ENCODE measurements around the gene OGFOD3.

The OGFOD3 gene

DNA sequence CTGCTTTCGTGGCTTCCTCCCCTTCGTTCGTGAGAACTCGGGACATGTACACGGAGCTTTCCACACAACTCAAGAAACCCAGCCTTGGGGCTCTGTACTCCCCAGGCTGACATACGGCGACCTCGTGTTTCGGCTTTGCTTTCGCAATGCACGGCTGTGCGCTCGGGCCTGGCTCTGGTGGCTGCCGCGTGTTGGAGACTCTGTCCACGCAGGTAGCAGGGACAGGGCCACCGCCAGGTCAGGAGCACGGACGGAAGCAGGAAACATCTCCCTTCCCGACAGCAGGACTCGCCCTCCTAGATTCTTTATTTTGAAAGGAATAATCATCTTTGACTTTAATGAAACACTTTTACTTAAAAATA, 29.5 kb downstream of the OGFOD3 start:
- Histone ChIP-seq H3K27ac (ENCODE audit: low read length) (no peak overlapping the region), H3K27me3 (ENCODE audit: insufficient read depth, low read length) (no peaks in the 10 kb centered on the region), H3K9ac (ENCODE audit: low read depth, low read length) (no peak overlapping the region), H3K4me1 (ENCODE audit: insufficient read depth, low read length) (peaks cover 4% of the 10 kb centered on the region; the same call in 1 of the 2 replicates), H3K4me3 (ENCODE audit: low read length) (no peak overlapping the region), H3K36me3 (ENCODE audit: insufficient read depth, low read depth, low read length) (no peaks in the 10 kb centered on the region; the same call in none of the 2 replicates), H3K9me3 (ENCODE audit: insufficient read depth, low read depth, low read length) (no peaks in the 10 kb centered on the region)

DNA sequence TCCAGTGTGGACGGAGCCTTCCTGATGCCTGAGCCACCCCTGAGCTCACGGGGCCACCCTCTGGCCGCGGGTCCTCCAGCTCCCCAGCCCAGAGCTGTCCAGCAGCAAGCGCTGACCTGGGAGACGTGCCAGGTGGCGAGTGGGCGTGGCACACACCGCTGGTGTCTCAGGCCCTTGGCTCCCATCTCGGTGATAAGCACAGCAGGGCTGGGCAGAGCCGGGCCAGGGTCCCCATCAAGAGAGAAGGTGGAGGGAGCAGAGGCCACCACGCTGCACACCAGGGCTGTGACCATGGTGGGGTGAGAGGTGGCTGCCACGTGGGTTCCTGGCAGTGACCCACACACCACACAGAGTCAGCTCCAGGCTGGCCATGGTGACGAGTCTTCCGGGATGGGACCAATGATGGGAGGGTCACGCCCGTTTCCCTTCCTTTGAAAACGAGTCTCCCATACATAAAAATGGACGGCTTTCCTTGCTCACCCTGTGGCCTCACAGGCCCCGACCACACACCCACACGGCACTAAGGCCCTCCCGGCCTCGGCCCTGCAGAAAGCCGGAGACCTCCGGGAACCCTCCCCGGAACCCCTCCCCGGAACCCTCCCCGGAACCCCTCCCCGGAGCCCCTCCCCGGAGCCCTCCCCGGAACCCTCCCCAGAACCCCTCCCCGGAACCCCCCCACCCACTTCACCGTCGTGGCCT, 30.0 kb downstream of the OGFOD3 start:
- peaks cover 4% of the 10 kb centered on the region; the same call in 1 of the 2 replicates for H3K4me1 ChIP-seq (ENCODE audit: insufficient read depth, low read length)
- H3K9ac ChIP-seq (ENCODE audit: low read depth, low read length), result no peak overlapping the region
- no peaks in the 10 kb centered on the region; the same call in none of the 2 replicates for H3K36me3 ChIP-seq (ENCODE audit: insufficient read depth, low read depth, low read length)
- H3K27ac ChIP-seq (ENCODE audit: low read length), result no peak overlapping the region
- H3K27me3 ChIP-seq (ENCODE audit: insufficient read depth, low read length), result no peaks in the 10 kb centered on the region
- H3K4me3 ChIP-seq (ENCODE audit: low read length), result no peak overlapping the region
- H3K9me3 ChIP-seq (ENCODE audit: insufficient read depth, low read depth, low read length), result no peaks in the 10 kb centered on the region

DNA sequence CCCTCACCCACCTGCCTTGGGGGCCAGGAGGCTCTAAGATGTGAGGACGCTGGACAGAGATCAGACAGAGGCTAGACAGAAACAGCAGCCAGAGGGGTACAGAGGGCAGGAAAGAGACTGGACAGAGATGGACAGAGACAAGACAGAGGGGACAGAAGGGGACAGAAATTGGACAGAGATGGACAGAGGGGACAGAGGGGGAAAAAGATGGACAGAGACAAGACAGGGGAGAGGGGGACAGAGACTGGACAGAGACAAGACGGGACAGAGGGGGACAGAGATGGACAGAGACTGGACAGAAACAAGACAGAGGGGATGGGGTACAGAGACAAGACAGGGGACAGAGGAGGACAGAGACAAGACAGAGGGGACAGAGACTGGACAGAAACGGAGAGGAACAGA, 30.7 kb downstream of the OGFOD3 start:
- no peak overlapping the region for H3K27ac ChIP-seq (ENCODE audit: low read length)
- H3K4me3 ChIP-seq (ENCODE audit: low read length), result no peak overlapping the region
- peaks cover 4% of the 10 kb centered on the region; the same call in 1 of the 2 replicates for H3K4me1 ChIP-seq (ENCODE audit: insufficient read depth, low read length)
- H3K27me3 ChIP-seq (ENCODE audit: insufficient read depth, low read length), result no peaks in the 10 kb centered on the region
- no peaks in the 10 kb centered on the region for H3K9me3 ChIP-seq (ENCODE audit: insufficient read depth, low read depth, low read length)
- H3K36me3 ChIP-seq (ENCODE audit: insufficient read depth, low read depth, low read length), result no peaks in the 10 kb centered on the region
- H3K9ac ChIP-seq (ENCODE audit: low read depth, low read length), result no peak overlapping the region

GRCh38 chr17:82386881-82387704, 31.3 kb downstream of the OGFOD3 start:
- no peaks in the 10 kb centered on the region for H3K9me3 ChIP-seq (ENCODE audit: insufficient read depth, low read depth, low read length)
- no peak overlapping the region for H3K27ac ChIP-seq (ENCODE audit: low read length)
- no peak overlapping the region for H3K9ac ChIP-seq (ENCODE audit: low read depth, low read length)
- H3K4me1 ChIP-seq (ENCODE audit: insufficient read depth, low read length), result peaks cover 4% of the 10 kb centered on the region; the same call in 1 of the 2 replicates
- H3K4me3 ChIP-seq (ENCODE audit: low read length), result no peak overlapping the region
- H3K27me3 ChIP-seq (ENCODE audit: insufficient read depth, low read length), result no peaks in the 10 kb centered on the region
- no peaks in the 10 kb centered on the region for H3K36me3 ChIP-seq (ENCODE audit: insufficient read depth, low read depth, low read length)

DNA sequence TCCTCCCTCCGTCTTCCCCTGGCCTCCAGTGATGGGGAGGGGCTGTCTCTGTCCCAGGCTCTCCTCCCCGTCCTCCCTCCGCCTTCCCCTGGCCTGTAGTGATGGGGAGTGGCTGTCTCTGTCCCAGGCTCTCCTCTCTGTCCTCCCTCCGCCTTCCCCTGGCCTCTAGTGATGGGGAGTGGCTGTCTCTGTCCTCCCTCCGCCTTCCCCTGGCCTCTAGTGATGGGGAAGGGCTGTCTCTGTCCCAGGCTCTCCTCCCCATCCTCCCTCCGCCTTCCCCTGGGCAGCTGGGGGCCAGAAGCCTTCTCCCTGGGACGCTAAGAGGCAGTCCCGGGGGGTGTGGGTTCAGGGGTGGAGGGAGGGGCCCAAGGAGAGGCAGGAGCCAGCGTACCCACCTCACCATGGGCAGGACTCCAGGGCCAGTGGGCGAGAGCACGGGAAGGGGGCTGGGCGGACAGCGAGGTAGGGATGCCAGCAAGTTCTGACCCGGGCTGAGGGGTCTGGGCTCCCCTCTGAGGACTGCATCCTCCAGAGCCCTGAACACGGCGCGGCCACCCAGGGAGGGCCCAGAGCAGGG, 32.0 kb downstream of the OGFOD3 start:
- Histone ChIP-seq H3K27me3 (ENCODE audit: insufficient read depth, low read length) (no peaks in the 10 kb centered on the region), H3K4me1 (ENCODE audit: insufficient read depth, low read length) (peaks cover 4% of the 10 kb centered on the region; the same call in 1 of the 2 replicates), H3K9me3 (ENCODE audit: insufficient read depth, low read depth, low read length) (no peaks in the 10 kb centered on the region), H3K27ac (ENCODE audit: low read length) (no peak overlapping the region), H3K4me3 (ENCODE audit: low read length) (no peak overlapping the region), H3K36me3 (ENCODE audit: insufficient read depth, low read depth, low read length) (no peaks in the 10 kb centered on the region), H3K9ac (ENCODE audit: low read depth, low read length) (no peak overlapping the region)

- H3K9me3 ChIP-seq (ENCODE audit: insufficient read depth, low read depth, low read length), result no peaks in the 10 kb centered on the region
- no peaks in the 10 kb centered on the region for H3K27me3 ChIP-seq (ENCODE audit: insufficient read depth, low read length)
- H3K4me1 ChIP-seq (ENCODE audit: insufficient read depth, low read length), result peaks cover 4% of the 10 kb centered on the region; the same call in 1 of the 2 replicates
- no peak overlapping the region for H3K27ac ChIP-seq (ENCODE audit: low read length)
- H3K4me3 ChIP-seq (ENCODE audit: low read length), result no peak overlapping the region
- no peaks in the 10 kb centered on the region for H3K36me3 ChIP-seq (ENCODE audit: insufficient read depth, low read depth, low read length)
- no peak overlapping the region for H3K9ac ChIP-seq (ENCODE audit: low read depth, low read length)
Observed at GRCh38 chr17:82385559-82386254, 32.7 kb downstream of the OGFOD3 start.

DNA sequence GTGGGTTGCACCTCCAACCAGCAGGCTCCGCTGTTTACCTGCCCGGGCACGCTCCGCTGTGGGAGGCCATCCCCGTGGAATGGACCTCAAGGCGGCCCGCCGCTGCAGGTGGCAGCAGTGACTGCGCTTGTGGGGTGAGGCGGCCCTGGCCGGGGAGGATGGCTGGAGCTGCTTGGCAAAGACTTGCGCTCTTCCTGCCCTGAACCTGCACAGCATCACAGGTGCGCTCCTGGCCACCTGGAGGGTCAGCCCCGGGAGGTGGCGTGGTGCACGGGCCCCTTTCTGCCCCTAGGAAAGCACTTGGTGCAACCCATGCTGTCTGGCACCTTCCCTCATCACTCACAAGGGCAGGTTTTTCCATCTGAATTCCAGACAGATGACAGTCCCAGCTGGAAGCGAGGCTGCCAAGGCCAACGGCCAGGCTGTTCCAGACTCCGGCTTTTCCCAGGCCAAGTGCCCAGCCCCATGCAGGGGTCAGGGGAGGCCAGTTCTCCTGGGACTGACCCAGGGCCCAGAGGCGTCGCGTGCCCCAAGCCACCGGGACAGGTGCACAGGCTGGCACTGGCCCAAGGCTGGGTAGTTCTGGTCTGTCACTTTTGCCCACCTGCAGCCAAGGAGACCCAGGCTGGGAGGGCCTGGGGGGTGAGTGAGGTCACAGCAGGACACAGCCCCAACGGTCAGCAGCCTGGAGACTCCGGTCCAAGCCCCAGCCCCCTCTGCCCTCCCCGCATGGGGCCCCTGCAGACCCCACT, 33.5 kb downstream of the OGFOD3 start:
- no peaks in the 10 kb centered on the region for H3K9me3 ChIP-seq (ENCODE audit: insufficient read depth, low read depth, low read length)
- no peak overlapping the region for H3K27ac ChIP-seq (ENCODE audit: low read length)
- peaks cover 4% of the 10 kb centered on the region; the same call in 1 of the 2 replicates for H3K4me1 ChIP-seq (ENCODE audit: insufficient read depth, low read length)
- no peaks in the 10 kb centered on the region for H3K27me3 ChIP-seq (ENCODE audit: insufficient read depth, low read length)
- H3K9ac ChIP-seq (ENCODE audit: low read depth, low read length), result no peak overlapping the region
- H3K36me3 ChIP-seq (ENCODE audit: insufficient read depth, low read depth, low read length), result no peaks in the 10 kb centered on the region
- no peak overlapping the region for H3K4me3 ChIP-seq (ENCODE audit: low read length)

GRCh38 chr17:82384051-82384729, 34.2 kb downstream of the OGFOD3 start:
- Histone ChIP-seq H3K27me3 (ENCODE audit: insufficient read depth, low read length) (no peaks in the 10 kb centered on the region), H3K9me3 (ENCODE audit: insufficient read depth, low read depth, low read length) (no peaks in the 10 kb centered on the region), H3K4me1 (ENCODE audit: insufficient read depth, low read length) (peaks cover 4% of the 10 kb centered on the region; the same call in 1 of the 2 replicates), H3K27ac (ENCODE audit: low read length) (no peak overlapping the region), H3K4me3 (ENCODE audit: low read length) (no peak overlapping the region), H3K9ac (ENCODE audit: low read depth, low read length) (no peak overlapping the region), H3K36me3 (ENCODE audit: insufficient read depth, low read depth, low read length) (no peaks in the 10 kb centered on the region)

DNA sequence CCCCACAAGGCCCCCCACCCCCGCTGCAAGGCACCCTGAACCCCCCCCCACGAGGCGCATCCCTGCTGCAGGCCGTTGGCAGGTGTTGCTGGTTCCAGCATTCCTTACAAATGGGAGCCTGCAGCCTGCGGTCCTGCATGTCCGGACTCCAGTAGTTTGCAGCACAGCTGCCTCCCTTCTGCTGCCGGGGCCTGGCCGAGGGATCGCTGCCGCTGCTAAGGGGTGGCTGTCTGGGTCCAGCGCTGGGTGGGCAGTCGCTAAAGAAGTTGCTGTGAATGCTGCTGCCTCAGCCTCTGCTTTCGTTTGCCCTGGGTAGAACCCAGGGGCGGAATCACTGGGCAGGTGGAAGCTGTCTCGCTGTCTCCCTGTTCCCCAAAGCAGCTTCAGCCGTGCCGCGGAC, 35.0 kb downstream of the OGFOD3 start:
- H3K27me3 ChIP-seq (ENCODE audit: insufficient read depth, low read length), result no peaks in the 10 kb centered on the region
- no peak overlapping the region for H3K27ac ChIP-seq (ENCODE audit: low read length)
- no peak overlapping the region for H3K9ac ChIP-seq (ENCODE audit: low read depth, low read length)
- no peaks in the 10 kb centered on the region for H3K36me3 ChIP-seq (ENCODE audit: insufficient read depth, low read depth, low read length)
- H3K9me3 ChIP-seq (ENCODE audit: insufficient read depth, low read depth, low read length), result no peaks in the 10 kb centered on the region
- no peak overlapping the region for H3K4me3 ChIP-seq (ENCODE audit: low read length)
- peaks cover 4% of the 10 kb centered on the region; the same call in 1 of the 2 replicates for H3K4me1 ChIP-seq (ENCODE audit: insufficient read depth, low read length)

DNA sequence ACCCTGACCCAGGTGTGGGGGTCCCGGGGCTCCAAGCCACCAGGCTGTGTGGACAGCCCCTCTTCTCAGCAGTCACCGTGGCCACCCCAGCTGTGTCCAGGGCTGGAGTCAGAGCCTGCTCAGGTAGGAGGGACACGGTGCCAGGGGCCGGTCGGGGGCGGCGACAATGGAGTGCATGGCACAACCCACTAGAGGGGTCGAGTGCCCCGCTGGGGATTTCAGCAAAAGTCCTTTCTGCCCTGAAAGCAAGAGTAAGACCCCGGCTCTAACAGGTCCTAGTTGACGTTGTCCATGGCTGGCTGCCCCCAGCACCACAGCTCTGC, 35.5 kb downstream of the OGFOD3 start:
- Histone ChIP-seq H3K9ac (ENCODE audit: low read depth, low read length) (no peak overlapping the region), H3K27me3 (ENCODE audit: insufficient read depth, low read length) (no peaks in the 10 kb centered on the region), H3K36me3 (ENCODE audit: insufficient read depth, low read depth, low read length) (no peaks in the 10 kb centered on the region), H3K27ac (ENCODE audit: low read length) (no peak overlapping the region), H3K4me3 (ENCODE audit: low read length) (no peak overlapping the region), H3K9me3 (ENCODE audit: insufficient read depth, low read depth, low read length) (no peaks in the 10 kb centered on the region), H3K4me1 (ENCODE audit: insufficient read depth, low read length) (peaks cover 4% of the 10 kb centered on the region; the same call in 1 of the 2 replicates)
